GM23338 (cell line): ENCODE results near the gene RFPL2. TPM values are rescaled to one million over a fixed set of nuclear protein-coding genes. Genes with fewer than 3 reads are reported as not detected.

Source experiments
- ATAC-seq: fragments of 200-7000 bp; cut with Tn5 transposase; 3 replicates; pipeline ENCODE4 v1.9.1; 2020
- DNase-seq: peaks from one replicate; pipeline ENCODE4 v3.0.0-alpha.2; 2015; ENCODE audit warnings: low spot score
- H2AFZ ChIP-seq: fragments of 200-600 bp; sonication (generic); 2 replicates; pipeline ENCODE4 v1.8.0; 2016; ENCODE audit warnings: antibody characterized with exemption, mild to moderate bottlenecking, moderate library complexity
- H3F3A ChIP-seq: fragments of 200-600 bp; sonication (generic); replicated peaks from 2 replicates; pipeline ENCODE4 v1.8.0; 2017; ENCODE audit warnings: antibody characterized with exemption, mixed run types, low read depth
- H3K27ac ChIP-seq: fragments of 200-600 bp; sonication (generic); 2 replicates; pipeline ENCODE4 v1.6.1; 2016; ENCODE audit warnings: low read depth
- H3K27me3 ChIP-seq: fragments of 200-600 bp; sonication (generic); 2 replicates; pipeline ENCODE4 v1.8.0; 2016; ENCODE audit warnings: mild to moderate bottlenecking, mixed run types, moderate library complexity; ENCODE audit not compliant: insufficient read depth
- H3K36me3 ChIP-seq: fragments of 200-600 bp; sonication (generic); 2 replicates; pipeline ENCODE4 v1.8.0; 2016; ENCODE audit warnings: mild to moderate bottlenecking; ENCODE audit not compliant: insufficient read depth
- H3K4me1 ChIP-seq: fragments of 200-600 bp; sonication (generic); 2 replicates; pipeline ENCODE4 v1.8.0; 2016; ENCODE audit warnings: mild to moderate bottlenecking, moderate library complexity; ENCODE audit not compliant: insufficient read depth
- H3K4me2 ChIP-seq: fragments of 200-600 bp; sonication (generic); 2 replicates; pipeline ENCODE4 v1.7.1; 2017; ENCODE audit warnings: mixed run types
- H3K4me3 ChIP-seq: fragments of 200-600 bp; sonication (generic); 2 replicates; pipeline ENCODE4 v1.6.1; 2016; ENCODE audit warnings: mixed run types
- H3K79me2 ChIP-seq: fragments of 200-600 bp; sonication (generic); replicated peaks from 2 replicates; pipeline ENCODE4 v1.8.0; 2017; ENCODE audit warnings: mild to moderate bottlenecking; ENCODE audit not compliant: insufficient read depth
- H3K9me2 ChIP-seq: fragments of 200-600 bp; sonication (generic); 2 replicates; pipeline ENCODE4 v1.8.0; 2017; ENCODE audit not compliant: insufficient read depth
- H4K20me1 ChIP-seq: fragments of 200-600 bp; sonication (generic); replicated peaks from 2 replicates; pipeline ENCODE4 v1.8.0; 2017; ENCODE audit warnings: mild to moderate bottlenecking; ENCODE audit not compliant: insufficient read depth
- H3K27ac Mint-ChIP-seq: 2 replicates; pipeline ENCODE4 v1.8.0; 2020; ENCODE audit warnings: inconsistent platforms, mild to moderate bottlenecking, moderate library complexity, mixed read lengths
- H3K27me3 Mint-ChIP-seq: 3 replicates; pipeline ENCODE4 v1.8.0; 2022; ENCODE audit warnings: low read depth, mild to moderate bottlenecking, moderate library complexity, mixed read lengths, inconsistent platforms; ENCODE audit not compliant: insufficient read depth, poor library complexity
- H3K36me3 Mint-ChIP-seq: 3 replicates; pipeline ENCODE4 v1.8.0; 2021; ENCODE audit warnings: low read depth, mild to moderate bottlenecking, inconsistent platforms, moderate library complexity, mixed read lengths
- H3K4me1 Mint-ChIP-seq: 3 replicates; pipeline ENCODE4 v1.8.0; 2020; ENCODE audit warnings: mild to moderate bottlenecking, inconsistent platforms, mixed read lengths
- H3K4me3 Mint-ChIP-seq: 3 replicates; pipeline ENCODE4 v1.8.0; 2021; ENCODE audit warnings: moderate library complexity, mild to moderate bottlenecking, inconsistent platforms, mixed read lengths
- H3K9me3 Mint-ChIP-seq: 3 replicates; pipeline ENCODE4 v1.8.0; 2020; ENCODE audit warnings: moderate library complexity, mild to moderate bottlenecking, inconsistent platforms, mixed read lengths
- CTCF ChIP-seq, 2 experiments: fragments of 200-600 bp in 1 of 2; sonication (generic) in 1 of 2; conservative IDR thresholded peaks; 2 replicates each; pipeline versions ENCODE4 v1.5.1 to v1.6.1; 2016 to 2017; ENCODE audit warnings: antibody characterized with exemption in 2 of 2, low read depth in 2 of 2, mild to moderate bottlenecking in 2 of 2, moderate library complexity in 1 of 2
- EZH2 ChIP-seq: fragments of 200-600 bp; sonication (generic); IDR thresholded peaks from one replicate; pipeline ENCODE4 v1.8.0; 2017; ENCODE audit warnings: antibody characterized with exemption, mild to moderate bottlenecking, low read depth; ENCODE audit not compliant: unreplicated experiment
- EZH2phosphoT487 ChIP-seq: fragments of 200-600 bp; sonication (generic); IDR thresholded peaks from one replicate; pipeline ENCODE4 v1.8.1; 2018; ENCODE audit warnings: antibody characterized with exemption; ENCODE audit not compliant: unreplicated experiment
- JUNB ChIP-seq: IDR thresholded peaks from one replicate; pipeline ENCODE4 v1.6.1; 2016; ENCODE audit warnings: antibody characterized with exemption; ENCODE audit not compliant: unreplicated experiment
- NANOG ChIP-seq: IDR thresholded peaks from 2 replicates; pipeline ENCODE4 v1.6.1; 2016; ENCODE audit warnings: antibody characterized with exemption, borderline replicate concordance
- polyA plus RNA-seq: library from polyadenylated mRNA; unstranded; fragments of >200 nt; fragmentation: Nextera tagmentation; extraction: Ambion mirVana; gene quantifications from 2 replicates; pipeline ENCODE4 v1.2.1, GENCODE V29; 2016
- total RNA-seq: library from RNA; depleted of rRNA; stranded (reverse); fragments of >200 nt; shearing (Covaris generic); gene quantifications from 2 replicates; pipeline ENCODE4 v1.2.3, GENCODE V29; 2014
- TF ChIP-seq, protein P1 (sequence below): fragments of 250-450 bp; sonication (Bioruptor Pico); IDR thresholded peaks from 2 replicates; pipeline ENCODE4 v1.5.0; 2020; ENCODE audit warnings: mild to moderate bottlenecking, moderate library complexity
- TF ChIP-seq, protein P2 (sequence below): IDR thresholded peaks from one replicate; pipeline ENCODE4 v1.6.1; 2018; ENCODE audit warnings: antibody characterized with exemption; ENCODE audit not compliant: unreplicated experiment

RFPL2 gene
- total and polyA plus RNA-seq, 2 experiments from 2014 or later: 0.45 TPM; not detected in 1

- no peak for TF ChIP-seq EZH2
- no peak for TF ChIP-seq JUNB
- no peak for TF ChIP-seq EZH2phosphoT487
- no peak for TF ChIP-seq CTCF (conservative IDR thresholded peaks at IDR 0.05; ENCODE audit: low read depth in 2 of 2)
- TF ChIP-seq, protein P1, sequence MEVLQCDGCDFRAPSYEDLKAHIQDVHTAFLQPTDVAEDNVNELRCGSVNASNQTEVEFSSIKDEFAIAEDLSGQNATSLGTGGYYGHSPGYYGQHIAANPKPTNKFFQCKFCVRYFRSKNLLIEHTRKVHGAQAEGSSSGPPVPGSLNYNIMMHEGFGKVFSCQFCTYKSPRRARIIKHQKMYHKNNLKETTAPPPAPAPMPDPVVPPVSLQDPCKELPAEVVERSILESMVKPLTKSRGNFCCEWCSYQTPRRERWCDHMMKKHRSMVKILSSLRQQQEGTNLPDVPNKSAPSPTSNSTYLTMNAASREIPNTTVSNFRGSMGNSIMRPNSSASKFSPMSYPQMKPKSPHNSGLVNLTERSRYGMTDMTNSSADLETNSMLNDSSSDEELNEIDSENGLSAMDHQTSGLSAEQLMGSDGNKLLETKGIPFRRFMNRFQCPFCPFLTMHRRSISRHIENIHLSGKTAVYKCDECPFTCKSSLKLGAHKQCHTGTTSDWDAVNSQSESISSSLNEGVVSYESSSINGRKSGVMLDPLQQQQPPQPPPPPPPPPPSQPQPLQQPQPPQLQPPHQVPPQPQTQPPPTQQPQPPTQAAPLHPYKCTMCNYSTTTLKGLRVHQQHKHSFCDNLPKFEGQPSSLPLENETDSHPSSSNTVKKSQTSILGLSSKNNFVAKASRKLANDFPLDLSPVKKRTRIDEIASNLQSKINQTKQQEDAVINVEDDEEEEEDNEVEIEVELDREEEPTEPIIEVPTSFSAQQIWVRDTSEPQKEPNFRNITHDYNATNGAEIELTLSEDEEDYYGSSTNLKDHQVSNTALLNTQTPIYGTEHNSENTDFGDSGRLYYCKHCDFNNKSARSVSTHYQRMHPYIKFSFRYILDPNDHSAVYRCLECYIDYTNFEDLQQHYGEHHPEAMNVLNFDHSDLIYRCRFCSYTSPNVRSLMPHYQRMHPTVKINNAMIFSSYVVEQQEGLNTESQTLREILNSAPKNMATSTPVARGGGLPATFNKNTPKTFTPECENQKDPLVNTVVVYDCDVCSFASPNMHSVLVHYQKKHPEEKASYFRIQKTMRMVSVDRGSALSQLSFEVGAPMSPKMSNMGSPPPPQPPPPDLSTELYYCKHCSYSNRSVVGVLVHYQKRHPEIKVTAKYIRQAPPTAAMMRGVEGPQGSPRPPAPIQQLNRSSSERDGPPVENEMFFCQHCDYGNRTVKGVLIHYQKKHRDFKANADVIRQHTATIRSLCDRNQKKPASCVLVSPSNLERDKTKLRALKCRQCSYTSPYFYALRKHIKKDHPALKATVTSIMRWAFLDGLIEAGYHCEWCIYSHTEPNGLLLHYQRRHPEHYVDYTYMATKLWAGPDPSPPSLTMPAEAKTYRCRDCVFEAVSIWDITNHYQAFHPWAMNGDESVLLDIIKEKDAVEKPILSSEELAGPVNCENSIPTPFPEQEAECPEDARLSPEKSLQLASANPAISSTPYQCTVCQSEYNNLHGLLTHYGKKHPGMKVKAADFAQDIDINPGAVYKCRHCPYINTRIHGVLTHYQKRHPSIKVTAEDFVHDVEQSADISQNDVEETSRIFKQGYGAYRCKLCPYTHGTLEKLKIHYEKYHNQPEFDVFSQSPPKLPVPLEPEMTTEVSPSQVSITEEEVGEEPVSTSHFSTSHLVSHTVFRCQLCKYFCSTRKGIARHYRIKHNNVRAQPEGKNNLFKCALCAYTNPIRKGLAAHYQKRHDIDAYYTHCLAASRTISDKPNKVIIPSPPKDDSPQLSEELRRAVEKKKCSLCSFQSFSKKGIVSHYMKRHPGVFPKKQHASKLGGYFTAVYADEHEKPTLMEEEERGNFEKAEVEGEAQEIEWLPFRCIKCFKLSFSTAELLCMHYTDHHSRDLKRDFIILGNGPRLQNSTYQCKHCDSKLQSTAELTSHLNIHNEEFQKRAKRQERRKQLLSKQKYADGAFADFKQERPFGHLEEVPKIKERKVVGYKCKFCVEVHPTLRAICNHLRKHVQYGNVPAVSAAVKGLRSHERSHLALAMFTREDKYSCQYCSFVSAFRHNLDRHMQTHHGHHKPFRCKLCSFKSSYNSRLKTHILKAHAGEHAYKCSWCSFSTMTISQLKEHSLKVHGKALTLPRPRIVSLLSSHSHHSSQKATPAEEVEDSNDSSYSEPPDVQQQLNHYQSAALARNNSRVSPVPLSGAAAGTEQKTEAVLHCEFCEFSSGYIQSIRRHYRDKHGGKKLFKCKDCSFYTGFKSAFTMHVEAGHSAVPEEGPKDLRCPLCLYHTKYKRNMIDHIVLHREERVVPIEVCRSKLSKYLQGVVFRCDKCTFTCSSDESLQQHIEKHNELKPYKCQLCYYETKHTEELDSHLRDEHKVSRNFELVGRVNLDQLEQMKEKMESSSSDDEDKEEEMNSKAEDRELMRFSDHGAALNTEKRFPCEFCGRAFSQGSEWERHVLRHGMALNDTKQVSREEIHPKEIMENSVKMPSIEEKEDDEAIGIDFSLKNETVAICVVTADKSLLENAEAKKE (CRISPR knock-in tag): no peak
- TF ChIP-seq NANOG: no peak
- TF ChIP-seq, protein P2, sequence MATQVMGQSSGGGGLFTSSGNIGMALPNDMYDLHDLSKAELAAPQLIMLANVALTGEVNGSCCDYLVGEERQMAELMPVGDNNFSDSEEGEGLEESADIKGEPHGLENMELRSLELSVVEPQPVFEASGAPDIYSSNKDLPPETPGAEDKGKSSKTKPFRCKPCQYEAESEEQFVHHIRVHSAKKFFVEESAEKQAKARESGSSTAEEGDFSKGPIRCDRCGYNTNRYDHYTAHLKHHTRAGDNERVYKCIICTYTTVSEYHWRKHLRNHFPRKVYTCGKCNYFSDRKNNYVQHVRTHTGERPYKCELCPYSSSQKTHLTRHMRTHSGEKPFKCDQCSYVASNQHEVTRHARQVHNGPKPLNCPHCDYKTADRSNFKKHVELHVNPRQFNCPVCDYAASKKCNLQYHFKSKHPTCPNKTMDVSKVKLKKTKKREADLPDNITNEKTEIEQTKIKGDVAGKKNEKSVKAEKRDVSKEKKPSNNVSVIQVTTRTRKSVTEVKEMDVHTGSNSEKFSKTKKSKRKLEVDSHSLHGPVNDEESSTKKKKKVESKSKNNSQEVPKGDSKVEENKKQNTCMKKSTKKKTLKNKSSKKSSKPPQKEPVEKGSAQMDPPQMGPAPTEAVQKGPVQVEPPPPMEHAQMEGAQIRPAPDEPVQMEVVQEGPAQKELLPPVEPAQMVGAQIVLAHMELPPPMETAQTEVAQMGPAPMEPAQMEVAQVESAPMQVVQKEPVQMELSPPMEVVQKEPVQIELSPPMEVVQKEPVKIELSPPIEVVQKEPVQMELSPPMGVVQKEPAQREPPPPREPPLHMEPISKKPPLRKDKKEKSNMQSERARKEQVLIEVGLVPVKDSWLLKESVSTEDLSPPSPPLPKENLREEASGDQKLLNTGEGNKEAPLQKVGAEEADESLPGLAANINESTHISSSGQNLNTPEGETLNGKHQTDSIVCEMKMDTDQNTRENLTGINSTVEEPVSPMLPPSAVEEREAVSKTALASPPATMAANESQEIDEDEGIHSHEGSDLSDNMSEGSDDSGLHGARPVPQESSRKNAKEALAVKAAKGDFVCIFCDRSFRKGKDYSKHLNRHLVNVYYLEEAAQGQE: no peak
- H3K36me3 ChIP-seq: no peaks in the 10 kb centered on the region
- H4K20me1 ChIP-seq: no peaks in the 10 kb centered on the region
- ATAC-seq: no peak
- no peaks in the 10 kb centered on the region for H3K27me3 ChIP-seq
- no peak overlapping the region for H3K27ac ChIP-seq
- H3K4me1 Mint-ChIP-seq: peaks cover 6% of the 10 kb centered on the region
- H3K4me2 ChIP-seq: no peak overlapping the region
- no peak overlapping the region for H3K27ac Mint-ChIP-seq
- no peaks in the 10 kb centered on the region for H3K4me1 ChIP-seq
- H3K79me2 ChIP-seq: no peaks in the 10 kb centered on the region
- peaks cover 7% of the 10 kb centered on the region; the same call in 1 of the 2 replicates for H3K9me2 ChIP-seq
- H3K9me3 Mint-ChIP-seq: no peaks in the 10 kb centered on the region
- no peak for DNase-seq
- H2AFZ ChIP-seq: no peak overlapping the region
- peaks cover 2% of the 10 kb centered on the region for H3K27me3 Mint-ChIP-seq
- H3K36me3 Mint-ChIP-seq: no peaks in the 10 kb centered on the region
- no peak overlapping the region for H3K4me3 Mint-ChIP-seq
- no peak overlapping the region for H3K4me3 ChIP-seq
- H3F3A ChIP-seq: no peaks in the 10 kb centered on the region
Observed at GRCh38 chr22:32240461-32240860, 35.6 kb upstream of the RFPL2 start.
